AG09309 (cell line): Measurements from ENCODE around the gene HTR1D.

Experiments used
- DNase-seq: peaks from one replicate; pipeline ENCODE4 v3.0.0-alpha.2; 2010; ENCODE audit warnings: low read depth
- H3K4me3 ChIP-seq: 2 replicates; pipeline ENCODE4 v1.5.1; 2011; ENCODE audit warnings: mild to moderate bottlenecking, low read depth, low read length, moderate library complexity; ENCODE audit not compliant: control insufficient read depth
- TF ChIP-seq, protein P1 (sequence below): IDR thresholded peaks from 2 replicates; pipeline ENCODE4 v1.5.1; 2011; ENCODE audit warnings: mild to moderate bottlenecking, low read depth, low read length, inconsistent platforms; ENCODE audit not compliant: insufficient read depth, control insufficient read depth; ENCODE audit errors: missing control alignments

HTR1D gene

DNA sequence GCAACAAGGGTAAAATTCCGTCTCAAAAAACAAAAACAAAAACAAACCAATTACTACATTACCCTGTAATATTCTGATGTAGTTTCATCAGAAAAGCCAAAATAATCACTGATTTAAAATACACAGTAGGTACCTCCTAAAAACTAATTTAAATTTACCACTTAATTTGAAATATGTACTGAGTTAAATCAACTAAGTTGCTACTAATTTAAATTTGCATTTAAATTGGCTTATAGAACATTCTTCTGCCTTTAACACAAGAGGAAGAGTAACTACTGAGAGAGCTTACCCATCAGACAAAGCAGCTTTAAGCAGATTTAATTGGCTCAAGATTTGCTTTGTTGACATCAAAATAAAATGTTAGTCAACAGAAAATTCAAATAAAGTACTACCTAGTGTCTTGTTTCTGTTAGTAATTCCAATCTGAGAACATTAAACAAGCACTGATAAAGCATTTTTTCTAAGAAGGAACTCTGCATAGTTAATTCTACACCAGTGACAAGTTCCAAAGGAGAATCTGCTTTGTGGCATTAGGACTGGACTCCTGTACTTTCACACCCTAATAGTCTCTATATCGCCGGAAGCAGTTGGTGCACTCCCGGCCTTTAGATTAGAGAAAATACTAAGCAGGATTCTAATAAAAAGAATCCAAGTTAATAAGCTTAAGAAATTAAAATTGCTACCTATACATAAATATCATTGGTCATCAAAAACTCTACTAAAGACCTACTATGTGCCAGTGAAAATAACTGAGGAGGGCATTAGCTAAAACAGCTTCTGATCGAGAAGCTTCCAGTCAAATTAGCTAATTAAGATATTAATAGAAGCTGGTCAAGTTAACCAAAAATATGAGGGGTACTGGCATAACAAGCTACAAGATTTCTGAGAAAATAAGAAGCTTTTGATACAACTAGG is 57.1 kb downstream of the HTR1D start:
- DNase-seq: no peak
- TF ChIP-seq, protein P1, sequence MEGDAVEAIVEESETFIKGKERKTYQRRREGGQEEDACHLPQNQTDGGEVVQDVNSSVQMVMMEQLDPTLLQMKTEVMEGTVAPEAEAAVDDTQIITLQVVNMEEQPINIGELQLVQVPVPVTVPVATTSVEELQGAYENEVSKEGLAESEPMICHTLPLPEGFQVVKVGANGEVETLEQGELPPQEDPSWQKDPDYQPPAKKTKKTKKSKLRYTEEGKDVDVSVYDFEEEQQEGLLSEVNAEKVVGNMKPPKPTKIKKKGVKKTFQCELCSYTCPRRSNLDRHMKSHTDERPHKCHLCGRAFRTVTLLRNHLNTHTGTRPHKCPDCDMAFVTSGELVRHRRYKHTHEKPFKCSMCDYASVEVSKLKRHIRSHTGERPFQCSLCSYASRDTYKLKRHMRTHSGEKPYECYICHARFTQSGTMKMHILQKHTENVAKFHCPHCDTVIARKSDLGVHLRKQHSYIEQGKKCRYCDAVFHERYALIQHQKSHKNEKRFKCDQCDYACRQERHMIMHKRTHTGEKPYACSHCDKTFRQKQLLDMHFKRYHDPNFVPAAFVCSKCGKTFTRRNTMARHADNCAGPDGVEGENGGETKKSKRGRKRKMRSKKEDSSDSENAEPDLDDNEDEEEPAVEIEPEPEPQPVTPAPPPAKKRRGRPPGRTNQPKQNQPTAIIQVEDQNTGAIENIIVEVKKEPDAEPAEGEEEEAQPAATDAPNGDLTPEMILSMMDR: no peak
- H3K4me3 ChIP-seq: no peak overlapping the region

DNA sequence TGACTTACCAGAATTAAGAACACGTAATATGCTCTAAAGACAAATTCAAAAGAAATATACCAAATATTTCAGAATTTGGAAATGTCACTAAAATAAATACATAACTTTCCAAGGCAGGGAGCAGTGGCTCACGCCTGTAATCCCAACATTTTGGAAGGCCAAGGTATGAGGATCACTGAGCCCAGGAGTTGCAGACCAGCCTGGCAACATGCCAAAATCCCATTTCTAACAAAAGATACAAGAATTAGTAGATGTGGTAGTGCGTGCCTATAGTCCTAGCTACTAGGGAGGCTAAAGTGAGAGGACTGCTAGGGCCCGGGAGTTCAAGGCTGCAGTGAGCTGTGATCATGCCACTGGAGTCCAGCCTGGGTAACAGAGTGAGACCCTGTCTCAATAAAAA is 60.4 kb downstream of the HTR1D start:
- no peak overlapping the region for H3K4me3 ChIP-seq
- no peak for DNase-seq
- TF ChIP-seq, protein P1: no peak

DNA sequence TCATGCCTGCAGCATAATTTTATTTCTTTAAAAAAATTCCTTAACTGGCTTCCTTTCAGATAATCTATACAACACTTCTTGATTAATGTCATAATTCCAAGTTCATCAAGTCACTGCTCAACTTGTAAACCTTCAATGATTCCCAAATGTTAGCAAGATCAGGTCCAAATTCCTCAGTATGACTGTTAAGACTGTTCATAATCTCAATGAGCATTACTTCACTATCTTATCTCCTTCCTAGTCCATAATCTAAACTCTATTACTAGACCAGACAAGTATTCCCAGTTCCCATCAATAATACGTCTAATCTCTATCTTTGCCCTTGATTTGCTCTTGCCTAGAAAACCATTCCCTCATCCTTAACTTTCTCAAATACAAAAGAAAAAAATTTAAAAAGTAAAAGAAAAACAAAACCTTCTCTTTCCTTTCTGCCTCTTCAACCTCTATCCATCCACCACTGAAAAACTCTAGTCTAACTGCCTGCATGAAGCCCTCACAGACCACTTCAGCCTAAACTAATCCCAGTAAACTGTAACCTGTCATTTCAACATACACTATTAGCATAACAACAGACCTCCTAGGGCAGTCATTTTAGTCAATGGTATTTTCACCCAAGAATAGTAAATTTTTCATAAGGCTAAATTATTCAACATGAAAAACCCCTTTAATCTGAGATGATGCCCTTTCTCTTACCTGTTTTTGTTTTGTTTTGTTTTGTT is 64.2 kb downstream of the HTR1D start:
- DNase-seq: no peak
- TF ChIP-seq, protein P1: no peak
- no peak overlapping the region for H3K4me3 ChIP-seq

DNA sequence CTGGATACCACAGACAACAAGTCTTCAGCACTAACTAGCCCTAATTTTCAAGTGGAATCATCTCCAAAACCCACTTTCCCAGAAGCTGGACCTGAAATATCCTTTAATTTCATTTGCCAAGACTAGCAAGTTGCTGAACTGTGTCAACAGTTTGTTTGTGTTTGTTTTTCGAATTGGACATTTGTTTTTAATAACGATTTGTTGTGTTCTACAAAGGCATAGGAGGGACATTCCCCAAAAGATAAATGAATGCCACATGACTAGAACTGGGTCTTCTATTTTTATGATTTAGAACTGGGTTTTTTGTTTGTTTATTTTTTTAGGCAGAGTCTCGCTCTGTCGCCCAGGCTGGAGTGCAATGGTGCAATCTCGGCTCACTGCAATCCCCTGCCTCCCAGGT is 66.6 kb downstream of the HTR1D start:
- H3K4me3 ChIP-seq: no peak overlapping the region
- DNase-seq: no peak
- TF ChIP-seq, protein P1: no peak

DNA sequence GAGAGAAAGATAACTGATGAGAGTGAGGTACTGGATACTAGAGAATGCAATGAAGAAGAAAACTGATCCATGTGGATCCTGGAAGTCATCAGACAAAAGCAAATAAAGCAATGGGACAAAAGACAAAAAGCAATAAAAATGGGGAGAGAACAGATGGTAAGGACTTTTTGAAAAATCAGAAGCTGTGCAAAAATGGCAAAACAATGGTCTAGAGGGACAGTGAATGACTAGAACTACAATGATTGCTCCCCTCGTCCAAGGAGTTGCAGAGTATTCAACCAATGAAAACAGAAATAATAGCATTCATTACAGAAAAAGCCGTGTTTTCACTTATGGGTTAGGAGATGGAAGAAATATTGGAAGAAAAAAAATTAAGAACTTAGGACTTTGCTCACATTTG is 67.2 kb downstream of the HTR1D start:
- DNase-seq: no peak
- TF ChIP-seq, protein P1: no peak
- H3K4me3 ChIP-seq: no peak overlapping the region

DNA sequence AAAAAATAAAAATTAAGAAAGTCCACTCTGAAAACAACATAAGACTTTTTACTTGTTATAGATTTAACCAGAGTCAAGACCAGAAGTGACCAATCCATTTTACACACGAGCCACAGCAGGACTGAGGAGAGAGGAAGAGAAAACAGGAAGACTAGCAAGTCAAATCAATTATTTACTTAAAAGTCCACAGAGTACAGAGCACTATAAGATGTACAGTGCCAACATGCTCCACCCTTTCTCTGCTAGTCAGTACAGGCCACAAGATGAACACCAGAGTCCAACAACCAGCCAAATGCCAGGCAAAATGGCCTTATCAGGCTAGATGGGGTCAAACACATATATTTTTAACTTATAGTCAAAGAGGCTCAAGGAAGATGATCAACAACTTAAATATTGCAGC is 68.2 kb downstream of the HTR1D start:
- TF ChIP-seq, protein P1: no peak
- DNase-seq: no peak

More for the DNA sequence above, 68.2 kb downstream of the HTR1D start:
- H3K4me3 ChIP-seq: no peak overlapping the region
